Lower lobe of right lung (tissue), 2 donors: ENCODE results near the gene CCDC159. TPM values are rescaled to one million over a fixed set of nuclear protein-coding genes. Genes with fewer than 3 reads are reported as not detected.
"Not testable (repeated sequence)": the region's sequence is repeated elsewhere in the genome, so short reads cannot be mapped to it uniquely, and the experiment has no call there.

Source experiments
- ATAC-seq, 2 donors: fragments of 200-7000 bp; cut with Tn5 transposase; one replicate each; pipeline ENCODE4 v1.9.1; 2020 to 2022; ENCODE audit warnings: mild to moderate bottlenecking in 2 of 2, moderate library complexity in 2 of 2
- DNase-seq: peaks from one replicate; pipeline ENCODE4 v3.0.0-alpha.2; 2020
- H3K27ac ChIP-seq: fragments of 200-600 bp; one replicate; pipeline ENCODE4 v1.8.0; 2022
- H3K27me3 ChIP-seq: fragments of 200-600 bp; one replicate; pipeline ENCODE4 v1.8.0; 2022; ENCODE audit warnings: low read depth
- H3K36me3 ChIP-seq: fragments of 200-600 bp; one replicate; pipeline ENCODE4 v1.8.0; 2022; ENCODE audit warnings: mild to moderate bottlenecking
- H3K4me1 ChIP-seq: fragments of 200-600 bp; one replicate; pipeline ENCODE4 v1.8.0; 2022
- H3K4me3 ChIP-seq: fragments of 200-600 bp; one replicate; pipeline ENCODE4 v1.8.0; 2022; ENCODE audit warnings: mild to moderate bottlenecking
- H3K9me3 ChIP-seq: fragments of 200-600 bp; one replicate; pipeline ENCODE4 v1.8.0; 2022
- CTCF ChIP-seq: fragments of 200-600 bp; IDR thresholded peaks from one replicate; pipeline ENCODE4 v1.8.0; 2022; ENCODE audit warnings: antibody characterized with exemption, mild to moderate bottlenecking
- intact Hi-C: fragments of 100-400 bp; cut with DNase I; formaldehyde crosslinking; loops from one replicate; pipeline ENCODE4 v1.11.0; 2022
- long read RNA-seq: library from polyadenylated mRNA; unstranded; transcript quantifications from one replicate; pipeline ENCODE4 v2.0.0, GENCODE V29; 2021
- total RNA-seq: library from RNA; stranded (reverse); fragmentation: NEBNext Ultra II Directional; extraction: Animal tissue kit (Norgen Biotek cat#: 25700); gene quantifications from one replicate; pipeline ENCODE4 v1.2.1, GENCODE V29; 2021
- donor health status: DM: no; HTN: yes; CAD: no; lungs with severe emphysema.

The CCDC159 gene
- 37.3 TPM for total RNA-seq
- long read RNA-seq, partial matches to known transcripts = 1 of 8 reads
- long read RNA-seq, other reads (novel, unspliced or antisense) = 5 of 8 reads

GRCh38 chr19:11346104-11346940, at the start of gene CCDC159, which contains the start of gene TMEM205:
TSS of gene CCDC159 (plus strand) at chr19:11346519. CDS start at chr19:11346607, 88 bp downstream.
TSS of gene TMEM205 (minus strand) at chr19:11346268. CDS start at chr19:11345619, 649 bp downstream.
- TF ChIP-seq CTCF = no peak
- Histone ChIP-seq H3K36me3 (peaks cover 14% of the 10 kb centered on the region), H3K9me3 (peaks cover 3% of the 10 kb centered on the region), H3K4me1 (peaks cover 31% of the 10 kb centered on the region), H3K27ac (peak within 1 kb of the TSS; percentile 82), H3K27me3 (no peaks in the 10 kb centered on the region), H3K4me3 (peak within 1 kb of the TSS; percentile 70)
- ATAC-seq (peak; percentile 97), DNase-seq (peak; percentile 98)
- intact Hi-C loops = no loop called here

GRCh38 chr19:11299946-11300810, 46.1 kb upstream of the CCDC159 start:
- H3K36me3 ChIP-seq = no peaks in the 10 kb centered on the region
- no peak for TF ChIP-seq CTCF
- intact Hi-C loops = no loop called here
- H3K9me3 ChIP-seq = no peaks in the 10 kb centered on the region
- H3K4me3 ChIP-seq = no peak overlapping the region
- H3K27me3 ChIP-seq = no peaks in the 10 kb centered on the region
- DNase-seq (no peak), ATAC-seq (peak in 1 of 2 donors; percentile 39)
- H3K4me1 ChIP-seq = peaks cover 17% of the 10 kb centered on the region
- no peak overlapping the region for H3K27ac ChIP-seq

- no peak for ATAC-seq
- no peaks in the 10 kb centered on the region for H3K27me3 ChIP-seq
- no peak for TF ChIP-seq CTCF
Measured at GRCh38 chr19:11300811-11301120, 45.6 kb upstream of the CCDC159 start.

GRCh38 chr19:11304936-11305335, 41.4 kb upstream of the CCDC159 start:
- Histone ChIP-seq H3K4me3 (no peak overlapping the region), H3K27me3 (no peaks in the 10 kb centered on the region), H3K9me3 (no peaks in the 10 kb centered on the region), H3K27ac (no peak overlapping the region), H3K4me1 (no peaks in the 10 kb centered on the region), H3K36me3 (no peaks in the 10 kb centered on the region)
- no peak for ATAC-seq
- no peak for DNase-seq
- intact Hi-C loops = no loop called here
- TF ChIP-seq CTCF = no peak

More at GRCh38 chr19:11300811-11301120, 45.6 kb upstream of the CCDC159 start:
- no peak for DNase-seq
- intact Hi-C loops = no loop called here
- H3K27ac ChIP-seq = no peak overlapping the region
- no peak overlapping the region for H3K4me3 ChIP-seq
- H3K9me3 ChIP-seq = no peaks in the 10 kb centered on the region
- H3K4me1 ChIP-seq = peaks cover 15% of the 10 kb centered on the region
- H3K36me3 ChIP-seq = no peaks in the 10 kb centered on the region

GRCh38 chr19:11306337-11306736, 40.0 kb upstream of the CCDC159 start:
- no peak for DNase-seq
- H3K4me3 ChIP-seq = no peak overlapping the region
- no peaks in the 10 kb centered on the region for H3K27me3 ChIP-seq
- H3K9me3 ChIP-seq = no peaks in the 10 kb centered on the region
- ATAC-seq = no peak
- intact Hi-C loops = no loop called here
- TF ChIP-seq CTCF = no peak
- no peak overlapping the region for H3K27ac ChIP-seq
- no peaks in the 10 kb centered on the region for H3K36me3 ChIP-seq
- no peaks in the 10 kb centered on the region for H3K4me1 ChIP-seq

GRCh38 chr19:11320278-11320995, 25.9 kb upstream of the CCDC159 start:
- H3K27me3 ChIP-seq, H3K9me3 ChIP-seq, H3K4me3 ChIP-seq, ATAC-seq, intact Hi-C loops, DNase-seq, H3K36me3 ChIP-seq: not testable (repeated sequence)
- Histone ChIP-seq H3K27ac (peak overlapping the region; percentile 74), H3K4me1 (peaks cover 47% of the 10 kb centered on the region)
